ENCODE measurements around the gene IBSP. TPM values are rescaled to one million over a fixed set of nuclear protein-coding genes. Genes with fewer than 3 reads are reported as not detected.

The IBSP gene
- total RNA-seq (2014; rRNA removed; shearing (Covaris generic)): not detected in 2 replicates
- 0.11 TPM in 1 of 2 replicates, not detected in the other for polyA plus RNA-seq (2015; cell fraction: cytosol; rRNA removed)
- polyA plus RNA-seq (2015; cell fraction: nucleus; rRNA removed): not detected in 2 replicates

- in situ Hi-C loops (cut with HindIII; ENCODE audit: low pct_unique_long_range_greater_than_20kb, low sequenced_read_pairs): no loop called here
- no peak for DNase-seq (ENCODE audit: low read depth, low spot score)
These were observed at the start of gene IBSP for GRCh38 chr4:87799301-87800113. TSS of gene IBSP (plus strand) at chr4:87799554. CDS start at chr4:87802362, 2,808 bp downstream.

- DNase-seq (ENCODE audit: low read depth, low spot score): no peak
- in situ Hi-C loops (cut with HindIII; ENCODE audit: low pct_unique_long_range_greater_than_20kb, low sequenced_read_pairs): no loop called here
These were observed 49.5 kb upstream of the IBSP start for GRCh38 chr4:87749883-87750282.

- DNase-seq (ENCODE audit: low read depth, low spot score): no peak
- in situ Hi-C loops (cut with HindIII; ENCODE audit: low pct_unique_long_range_greater_than_20kb, low sequenced_read_pairs): no loop called here
These were observed 41.1 kb upstream of the IBSP start for GRCh38 chr4:87758270-87758669.

GRCh38 chr4:87762311-87762710 is 37.0 kb upstream of the IBSP start:
- no peak for DNase-seq (ENCODE audit: low read depth, low spot score)

GRCh38 chr4:87781569-87781968 is 17.8 kb upstream of the IBSP start:
- in situ Hi-C loops (cut with HindIII; ENCODE audit: low pct_unique_long_range_greater_than_20kb, low sequenced_read_pairs): no loop called here
- DNase-seq (ENCODE audit: low read depth, low spot score): no peak

More at GRCh38 chr4:87762311-87762710, 37.0 kb upstream of the IBSP start:
- in situ Hi-C loops (cut with HindIII; ENCODE audit: low pct_unique_long_range_greater_than_20kb, low sequenced_read_pairs): no loop called here

GRCh38 chr4:87783781-87784180 is 15.6 kb upstream of the IBSP start:
- no peak for DNase-seq (ENCODE audit: low read depth, low spot score)
- in situ Hi-C loops (cut with HindIII; ENCODE audit: low pct_unique_long_range_greater_than_20kb, low sequenced_read_pairs): no loop called here

DNA sequence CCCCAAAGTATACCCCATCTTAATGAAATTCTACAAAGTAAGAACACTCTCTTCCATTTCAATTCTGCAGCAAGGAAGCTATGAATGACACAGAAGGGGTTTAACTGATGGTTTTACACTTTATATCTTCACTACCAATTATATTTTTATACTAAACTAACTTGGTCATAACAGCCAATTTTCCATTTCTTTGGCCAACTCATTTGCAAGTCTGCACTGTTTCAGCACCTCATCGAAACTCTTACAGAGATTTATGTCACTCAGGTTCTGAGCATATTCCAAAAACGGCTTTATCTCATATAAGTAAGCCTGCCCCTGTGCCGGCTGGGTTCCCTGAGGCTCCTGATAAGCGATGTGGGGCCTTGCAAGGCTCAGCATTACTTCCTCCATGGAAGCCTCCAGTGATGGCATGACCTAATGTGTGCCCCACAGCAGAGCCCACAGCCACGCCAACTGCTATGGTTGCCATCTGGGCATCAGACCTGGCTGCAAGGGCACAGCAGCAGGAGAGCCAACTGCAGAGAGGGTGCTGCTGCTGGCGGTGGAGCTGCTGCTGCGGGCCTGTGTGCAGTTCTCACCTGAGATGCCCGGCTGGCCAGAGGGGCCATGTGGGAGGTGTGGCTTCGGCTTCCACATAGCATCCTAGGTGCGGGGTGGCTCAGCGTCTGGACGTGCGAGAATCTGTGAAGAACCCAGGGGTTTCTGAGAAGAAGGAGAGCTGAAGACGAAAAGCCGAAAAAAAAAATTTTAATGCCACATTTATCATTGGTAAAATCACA is 13.4 kb upstream of the IBSP start:
- in situ Hi-C loops (cut with HindIII; ENCODE audit: low pct_unique_long_range_greater_than_20kb, low sequenced_read_pairs): no loop called here
- DNase-seq (ENCODE audit: low read depth, low spot score): no peak

DNA sequence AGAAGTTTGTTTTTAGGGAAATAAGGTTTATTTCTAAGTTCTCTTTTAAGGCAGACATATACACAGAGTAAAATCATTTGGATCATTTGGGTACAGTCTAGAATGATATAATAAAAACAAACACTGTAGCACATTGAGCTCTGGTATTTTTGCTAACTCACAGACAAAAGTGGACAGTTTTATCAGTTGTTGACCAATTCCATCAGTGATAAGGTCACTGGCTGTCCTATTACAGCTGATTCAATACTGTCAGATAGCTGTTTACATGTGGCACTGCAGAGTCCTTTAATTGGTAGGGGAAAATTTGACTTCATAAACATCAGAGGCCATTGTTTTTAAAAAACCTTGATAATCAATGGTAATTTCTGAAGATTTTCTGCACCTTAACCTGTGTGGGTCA is 3.5 kb downstream of the IBSP start:
- no peak for DNase-seq (ENCODE audit: low read depth, low spot score)
- in situ Hi-C loops (cut with HindIII; ENCODE audit: low pct_unique_long_range_greater_than_20kb, low sequenced_read_pairs): no loop called here

DNA sequence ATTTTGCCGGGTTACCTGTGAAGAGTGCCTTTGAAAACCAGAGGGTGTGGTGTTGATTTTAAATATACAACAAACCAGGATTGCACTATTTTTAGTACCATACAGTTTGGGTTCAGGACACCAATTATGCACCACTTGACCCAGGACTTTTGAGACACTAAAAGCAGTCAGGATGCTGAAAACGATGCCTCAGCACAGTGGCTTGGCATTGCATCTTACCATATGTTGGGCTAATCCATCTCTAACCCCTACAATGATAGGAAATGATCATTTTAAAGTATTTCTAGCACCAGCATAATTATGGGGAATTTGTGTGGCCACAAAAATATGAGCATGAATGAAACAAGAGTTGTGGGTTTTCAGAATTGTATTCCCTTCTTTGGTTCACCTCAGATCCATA is 4.1 kb downstream of the IBSP start:
- in situ Hi-C loops (cut with HindIII; ENCODE audit: low pct_unique_long_range_greater_than_20kb, low sequenced_read_pairs): no loop called here
- DNase-seq (ENCODE audit: low read depth, low spot score): no peak

DNA sequence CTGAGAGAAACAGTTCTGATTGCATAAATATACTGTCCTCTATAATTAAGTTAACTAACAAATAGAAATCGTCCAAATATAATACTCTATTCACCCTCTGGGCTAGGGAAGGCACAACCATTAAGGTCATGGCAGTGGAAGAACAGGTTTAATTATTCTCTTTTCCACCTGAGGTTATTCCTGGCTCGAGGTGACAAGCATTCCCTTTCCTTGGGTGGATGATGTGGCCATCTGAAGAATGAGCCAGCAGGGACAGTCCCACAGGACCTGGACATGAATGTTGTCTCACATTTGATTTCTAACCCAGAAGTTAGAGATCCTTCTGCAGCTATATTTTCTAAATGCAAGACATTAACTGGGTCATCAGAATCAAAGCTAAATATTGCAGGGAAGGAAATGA is 5.5 kb downstream of the IBSP start:
- in situ Hi-C loops (cut with HindIII; ENCODE audit: low pct_unique_long_range_greater_than_20kb, low sequenced_read_pairs): no loop called here
- DNase-seq (ENCODE audit: low read depth, low spot score): no peak

- in situ Hi-C loops (cut with HindIII; ENCODE audit: low pct_unique_long_range_greater_than_20kb, low sequenced_read_pairs): no loop called here
- DNase-seq (ENCODE audit: low read depth, low spot score): no peak
These were observed 6.6 kb downstream of the IBSP start for GRCh38 chr4:87805971-87806370.

DNA sequence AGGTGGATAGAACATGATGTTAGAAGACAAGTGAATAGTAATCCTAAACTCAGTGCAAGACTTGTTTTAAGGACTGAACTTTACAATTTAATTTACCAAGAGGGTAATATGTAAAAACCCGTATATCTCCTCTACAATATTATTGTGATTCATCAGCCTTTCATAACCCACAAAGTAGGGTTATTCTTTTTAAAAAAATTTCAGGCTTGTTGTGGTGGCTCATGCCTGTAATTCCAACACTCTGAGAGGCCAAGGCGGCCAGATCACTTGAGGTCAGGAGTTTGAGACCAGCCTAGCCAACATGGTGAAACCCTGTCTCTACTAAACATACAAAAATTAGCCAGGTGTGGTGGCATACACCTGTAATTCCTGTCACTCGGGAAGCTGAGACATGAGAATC is 7.2 kb downstream of the IBSP start:
- DNase-seq (ENCODE audit: low read depth, low spot score): no peak
- in situ Hi-C loops (cut with HindIII; ENCODE audit: low pct_unique_long_range_greater_than_20kb, low sequenced_read_pairs): no loop called here

DNA sequence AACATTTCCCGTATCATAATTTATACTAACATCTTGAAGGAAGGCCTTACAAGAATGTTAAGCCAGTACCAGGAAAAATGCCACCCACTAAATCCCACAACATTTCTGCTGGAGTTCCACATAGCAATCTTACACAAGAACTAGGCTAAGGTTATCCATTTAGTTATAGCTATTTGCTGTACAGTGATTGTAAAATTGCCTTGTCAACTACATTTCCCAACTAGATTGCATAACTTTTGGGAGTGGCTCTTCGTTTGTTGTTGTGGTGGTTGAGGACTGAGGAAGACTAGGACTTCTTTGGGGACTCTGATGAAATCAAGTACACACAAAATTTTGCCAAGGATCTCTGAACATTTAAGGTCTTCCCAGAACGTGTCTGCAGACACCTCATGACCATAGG is 8.0 kb downstream of the IBSP start:
- DNase-seq (ENCODE audit: low read depth, low spot score): no peak
- in situ Hi-C loops (cut with HindIII; ENCODE audit: low pct_unique_long_range_greater_than_20kb, low sequenced_read_pairs): no loop called here

- in situ Hi-C loops (cut with HindIII; ENCODE audit: low pct_unique_long_range_greater_than_20kb, low sequenced_read_pairs): no loop called here
- DNase-seq (ENCODE audit: low read depth, low spot score): no peak
These were observed 12.6 kb downstream of the IBSP start for GRCh38 chr4:87811977-87812376.

DNA sequence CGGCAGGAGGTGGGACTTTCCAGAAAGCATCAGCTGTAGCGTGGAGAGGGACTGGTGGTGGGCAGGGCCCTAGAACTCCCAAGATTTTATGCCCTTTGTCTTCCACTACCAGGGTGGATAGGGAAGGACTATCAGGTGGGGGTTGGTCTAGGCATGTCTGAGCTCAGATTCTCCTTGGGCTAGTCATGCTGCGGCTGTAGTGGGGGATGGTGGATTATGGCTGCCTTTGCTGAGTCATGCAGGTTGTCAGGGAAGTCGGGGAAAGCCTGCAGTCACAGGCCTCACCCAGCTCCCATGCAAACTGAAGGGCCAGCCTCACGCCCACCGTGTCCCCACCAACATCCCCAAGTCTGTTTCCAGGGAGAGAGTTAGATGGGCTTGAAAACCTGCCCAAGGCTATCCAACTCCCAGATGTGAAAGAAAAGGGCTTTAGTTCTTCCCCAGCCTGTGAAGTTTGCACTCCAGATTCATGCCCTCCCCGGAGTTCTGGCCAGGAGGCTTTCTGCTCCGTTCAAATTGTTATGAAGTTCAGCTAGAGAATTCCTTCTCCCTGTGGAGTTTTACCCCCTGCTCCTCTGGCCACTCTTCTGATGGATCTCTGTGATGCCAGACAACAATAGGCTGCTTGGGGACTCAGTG is 20.0 kb downstream of the IBSP start:
- in situ Hi-C loops (cut with HindIII; ENCODE audit: low pct_unique_long_range_greater_than_20kb, low sequenced_read_pairs): no loop called here
- no peak for DNase-seq (ENCODE audit: low read depth, low spot score)

DNA sequence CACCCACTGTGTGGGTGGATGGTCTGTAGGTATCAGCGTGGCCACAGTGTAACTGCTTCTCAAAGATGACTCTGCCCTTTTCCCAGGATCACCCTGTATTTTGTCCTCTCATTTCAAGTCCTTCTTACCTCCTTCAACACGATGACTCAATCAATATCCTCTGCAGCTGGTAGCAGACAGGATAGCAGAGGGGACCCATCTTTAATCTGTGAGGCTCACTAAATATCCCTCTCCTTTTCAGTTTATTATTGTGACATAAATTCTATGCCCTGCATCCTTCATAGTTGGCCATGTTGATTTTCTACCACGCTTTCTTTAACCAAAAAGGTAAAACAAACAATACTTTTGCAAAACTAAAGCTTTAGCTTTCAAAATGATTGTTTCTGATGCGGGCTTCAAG is 23.8 kb downstream of the IBSP start:
- DNase-seq (ENCODE audit: low read depth, low spot score): no peak
- in situ Hi-C loops (cut with HindIII; ENCODE audit: low pct_unique_long_range_greater_than_20kb, low sequenced_read_pairs): no loop called here

DNA sequence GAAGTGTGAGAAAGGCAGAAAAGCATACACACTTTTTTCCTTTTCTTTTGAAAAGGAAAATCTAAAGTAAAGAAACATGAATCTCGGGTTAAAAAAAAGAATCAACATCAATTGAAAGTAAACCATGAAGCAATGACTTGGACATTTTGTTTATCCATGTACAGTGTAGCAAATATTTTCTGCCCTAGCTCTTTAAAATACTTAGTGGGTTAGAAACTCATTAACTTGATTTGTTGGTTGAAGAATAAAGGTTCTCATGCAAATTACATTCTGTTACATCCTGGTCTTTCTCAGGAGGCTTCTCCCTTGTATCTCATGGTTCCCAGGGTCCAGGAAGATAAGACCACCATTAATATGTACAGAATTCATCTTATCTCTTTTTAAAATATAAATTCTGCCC is 24.4 kb downstream of the IBSP start:
- in situ Hi-C loops (cut with HindIII; ENCODE audit: low pct_unique_long_range_greater_than_20kb, low sequenced_read_pairs): no loop called here

DNA sequence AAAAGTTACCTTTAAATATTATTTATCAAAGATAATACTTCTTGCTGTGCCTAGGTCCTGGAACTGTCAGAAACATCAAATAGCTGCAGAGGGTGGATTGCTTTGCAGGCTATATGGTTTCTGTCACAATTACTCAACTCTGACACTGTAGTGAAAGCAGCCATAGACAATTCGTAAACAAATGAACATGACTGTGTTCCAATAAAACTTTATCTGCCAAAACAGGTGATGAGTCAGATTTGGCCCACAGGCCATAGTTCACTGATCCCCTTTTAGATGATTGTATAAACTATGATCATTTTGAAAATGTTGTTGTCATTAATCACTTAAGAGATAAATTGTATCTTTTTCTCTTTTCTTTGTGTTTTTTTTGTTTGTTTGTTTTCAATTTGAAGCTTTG is 25.0 kb downstream of the IBSP start:
- no peak for DNase-seq (ENCODE audit: low read depth, low spot score)

More for the DNA sequence above, 24.4 kb downstream of the IBSP start:
- DNase-seq (ENCODE audit: low read depth, low spot score): no peak

More for the DNA sequence above, 25.0 kb downstream of the IBSP start:
- in situ Hi-C loops (cut with HindIII; ENCODE audit: low pct_unique_long_range_greater_than_20kb, low sequenced_read_pairs): no loop called here
